Cardiac muscle cell (in vitro differentiated cells and primary cell): ENCODE measurements around the gene SUN1. TPM values are rescaled to one million over a fixed set of nuclear protein-coding genes. Genes with fewer than 3 reads are reported as not detected.

Experiments used
- DNase-seq, 2 donors: peaks; one replicate each; pipeline versions ENCODE4 v3.0.0 to v3.0.0-alpha.2; 2010 to 2017; ENCODE audit warnings: low read depth in 1 of 2, low spot score in 1 of 2
- H3K27ac ChIP-seq: fragments of 200-600 bp; sonication (generic); 2 replicates; pipeline ENCODE4 v1.5.1; 2016
- H3K27me3 ChIP-seq: fragments of 200-600 bp; sonication (generic); 2 replicates; pipeline ENCODE4 v1.6.0; 2016; ENCODE audit warnings: control low read depth
- H3K36me3 ChIP-seq: fragments of 200-600 bp; sonication (generic); 2 replicates; pipeline ENCODE4 v1.5.1; 2016; ENCODE audit warnings: control low read depth
- H3K4me1 ChIP-seq: fragments of 200-600 bp; sonication (generic); 2 replicates; pipeline ENCODE4 v1.8.1; 2017; ENCODE audit warnings: low read depth, mild to moderate bottlenecking, mixed run types
- H3K4me3 ChIP-seq: fragments of 200-600 bp; sonication (generic); 2 replicates; pipeline ENCODE4 v1.5.1; 2016; ENCODE audit warnings: mild to moderate bottlenecking
- H3K9me3 ChIP-seq: fragments of 200-600 bp; sonication (generic); 2 replicates; pipeline ENCODE4 v1.5.1; 2017; ENCODE audit warnings: low read depth, mild to moderate bottlenecking, control low read depth
- CTCF ChIP-seq: IDR thresholded peaks from 2 replicates; pipeline ENCODE4 v1.5.1; 2012; ENCODE audit warnings: low read depth, mild to moderate bottlenecking, low read length
- polyA plus RNA-seq: library from polyadenylated mRNA; unstranded; fragments of >200 nt; fragmentation: Nextera tagmentation; extraction: Ambion mirVana; gene quantifications from 2 replicates; pipeline ENCODE4 v1.2.1, GENCODE V29; 2016
- total RNA-seq: library from RNA; depleted of rRNA; stranded (reverse); fragments of >200 nt; gene quantifications from 2 replicates; pipeline ENCODE4 v1.2.3, GENCODE V29; 2016

Gene SUN1
- total and polyA plus RNA-seq, 2 experiments from 2014 or later = 172 to 188 TPM

DNA sequence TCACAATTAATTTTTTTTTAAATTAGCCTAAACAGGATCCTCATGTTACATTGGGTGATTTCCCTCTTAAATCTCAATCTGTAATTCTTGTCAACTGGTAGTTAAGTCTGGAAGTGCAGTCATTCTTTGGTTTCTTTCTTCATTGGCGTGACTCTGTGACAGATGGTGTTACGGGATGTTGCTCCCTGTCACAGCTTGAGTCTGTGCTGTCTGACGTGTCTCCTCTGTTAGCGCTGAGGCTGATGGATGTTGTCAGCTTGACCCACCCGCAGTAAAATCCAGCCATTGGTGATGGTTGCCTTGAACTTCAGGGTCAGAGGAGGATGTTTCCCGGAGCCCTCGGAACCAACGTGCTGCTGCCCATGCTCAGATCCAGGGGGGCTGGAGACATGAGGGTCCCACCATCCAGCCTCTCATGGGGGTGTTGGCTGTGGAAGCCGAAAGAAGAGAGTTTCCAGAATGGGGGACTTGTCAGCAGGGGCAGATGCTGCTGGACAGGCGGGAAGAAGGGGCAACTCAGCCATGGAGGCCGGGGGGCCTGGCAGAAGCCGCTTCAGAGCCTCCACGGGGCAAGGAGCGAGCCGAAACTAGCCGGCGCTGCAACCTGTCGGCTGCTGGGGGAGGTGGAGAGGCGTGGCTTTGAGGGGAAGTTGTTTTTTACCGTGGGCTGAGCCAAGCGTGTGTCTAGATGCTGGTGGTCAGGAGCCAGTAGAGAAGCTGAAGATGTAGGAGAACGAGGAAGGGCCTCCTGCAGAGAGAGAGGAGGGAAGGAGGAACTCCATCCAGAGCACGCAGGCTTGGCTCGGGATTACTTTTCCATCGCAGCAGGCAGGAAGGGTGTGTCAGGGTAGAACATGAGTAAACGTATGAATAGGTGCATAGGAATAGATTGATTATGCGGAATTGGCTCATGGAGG lies 3.5 kb downstream of the SUN1 start:
- Histone ChIP-seq H3K27me3 (no peaks in the 10 kb centered on the region), H3K36me3 (peaks cover 8% of the 10 kb centered on the region), H3K4me3 (no peak overlapping the region), H3K4me1 (peaks cover 32% of the 10 kb centered on the region), H3K27ac (peak overlapping the region; percentile 24), H3K9me3 (no peaks in the 10 kb centered on the region)
- no peak for DNase-seq
- no peak for TF ChIP-seq CTCF

- peak; percentile 65 for TF ChIP-seq CTCF
- H3K36me3 ChIP-seq = peaks cover 8% of the 10 kb centered on the region
- DNase-seq = peak; percentile 58 to 65
Observed at GRCh38 chr7:836429-836828, 4.2 kb downstream of the SUN1 start.

DNA sequence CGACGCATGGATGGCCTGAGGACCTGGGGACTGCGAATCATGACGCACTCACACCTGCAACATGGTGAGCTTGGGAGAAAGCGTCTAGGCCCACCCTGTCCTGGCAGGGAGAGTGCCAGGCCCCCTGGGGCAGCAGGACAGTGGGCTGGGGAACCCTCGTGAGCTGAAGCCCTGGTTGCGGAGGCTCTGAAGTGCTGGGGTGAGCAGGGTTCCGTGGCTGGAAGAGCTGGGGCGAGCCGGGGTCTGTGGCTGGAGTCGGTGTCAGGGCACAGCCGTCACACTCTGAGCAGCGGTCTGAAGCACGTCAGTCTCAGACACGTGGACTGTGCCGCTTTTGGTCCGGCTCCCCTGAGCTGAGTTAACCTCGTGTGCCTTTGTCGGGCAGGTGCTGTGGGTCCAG lies 4.7 kb downstream of the SUN1 start:
- DNase-seq = no peak
- Histone ChIP-seq H3K9me3 (no peaks in the 10 kb centered on the region), H3K27me3 (no peaks in the 10 kb centered on the region), H3K36me3 (peaks cover 10% of the 10 kb centered on the region), H3K4me3 (no peak overlapping the region), H3K4me1 (peaks cover 21% of the 10 kb centered on the region), H3K27ac (no peak overlapping the region)
- TF ChIP-seq CTCF = no peak

More at GRCh38 chr7:836429-836828, 4.2 kb downstream of the SUN1 start:
- Histone ChIP-seq H3K4me1 (peaks cover 25% of the 10 kb centered on the region), H3K27me3 (no peaks in the 10 kb centered on the region), H3K27ac (peak overlapping the region; percentile 24), H3K9me3 (no peaks in the 10 kb centered on the region), H3K4me3 (no peak overlapping the region)

- H3K9me3 ChIP-seq = no peaks in the 10 kb centered on the region
- no peak overlapping the region for H3K27ac ChIP-seq
- H3K27me3 ChIP-seq = no peaks in the 10 kb centered on the region
- TF ChIP-seq CTCF = no peak
- peaks cover 29% of the 10 kb centered on the region for H3K36me3 ChIP-seq
- DNase-seq = no peak
- H3K4me1 ChIP-seq = peaks cover 7% of the 10 kb centered on the region
- H3K4me3 ChIP-seq = no peak overlapping the region
Observed at GRCh38 chr7:840001-840600, 7.8 kb downstream of the SUN1 start.

- Histone ChIP-seq H3K4me3 (no peak overlapping the region), H3K36me3 (peaks cover 29% of the 10 kb centered on the region), H3K4me1 (peaks cover 7% of the 10 kb centered on the region), H3K27ac (no peak overlapping the region), H3K27me3 (no peaks in the 10 kb centered on the region), H3K9me3 (no peaks in the 10 kb centered on the region)
- DNase-seq = no peak
- TF ChIP-seq CTCF = no peak
Observed at GRCh38 chr7:841943-842342, 9.7 kb downstream of the SUN1 start.
